ENCODE data around the gene PRKCD.

PRKCD gene

GRCh38 chr3:53126601-53127000, 34.4 kb upstream of the PRKCD start:
- Mint-ChIP-seq H3K36me3 (ENCODE audit: low read depth) (peaks cover 30% of the 10 kb centered on the region), H3K4me1 (peaks cover 23% of the 10 kb centered on the region), H3K9me3 (no peaks in the 10 kb centered on the region), H3K27me3 (ENCODE audit: low read depth, poor library complexity) (no peaks in the 10 kb centered on the region), H3K4me3 (no peak overlapping the region), H3K27ac (no peak overlapping the region)
- no peak for DNase-seq
- TF ChIP-seq CTCF (IDR thresholded peaks at IDR 0.05) = no peak

DNA sequence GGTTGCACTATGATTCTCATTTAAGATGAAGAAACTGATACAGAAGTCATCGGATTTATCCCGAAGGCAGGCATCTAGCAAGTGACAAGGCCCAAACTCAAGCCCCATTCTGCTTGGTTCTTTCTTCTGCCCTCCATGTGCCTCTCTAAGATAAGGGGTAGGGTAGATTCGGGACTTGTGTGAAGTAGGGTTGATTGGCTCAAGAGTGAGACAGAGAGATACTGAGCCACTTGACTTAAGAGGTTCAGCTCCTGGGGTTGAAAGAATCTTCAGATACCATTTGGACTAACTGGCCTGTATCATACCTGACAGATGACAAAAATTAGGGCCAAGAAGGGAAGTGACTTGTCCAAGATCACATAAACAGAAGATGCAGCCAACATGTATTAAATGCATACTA, 31.7 kb upstream of the PRKCD start:
- Mint-ChIP-seq H3K4me1 (peaks cover 23% of the 10 kb centered on the region), H3K36me3 (ENCODE audit: low read depth) (peaks cover 14% of the 10 kb centered on the region), H3K27ac (peak overlapping the region; percentile 74), H3K9me3 (no peaks in the 10 kb centered on the region), H3K4me3 (peak overlapping the region; percentile 89), H3K27me3 (ENCODE audit: low read depth, poor library complexity) (peaks cover 22% of the 10 kb centered on the region)
- TF ChIP-seq CTCF (IDR thresholded peaks at IDR 0.05) = no peak
- no peak for DNase-seq

GRCh38 chr3:53130179-53131061, 30.6 kb upstream of the PRKCD start, which contains the start of gene RFT1:
Gene RFT1, minus strand, starts transcription at chr3:53130435. Its CDS starts 35 bp downstream, at chr3:53130400.
- Mint-ChIP-seq H3K4me1 (peaks cover 23% of the 10 kb centered on the region), H3K4me3 (peak within 1 kb of the TSS; percentile 89), H3K27ac (peak within 1 kb of the TSS; percentile 91), H3K9me3 (no peaks in the 10 kb centered on the region), H3K27me3 (ENCODE audit: low read depth, poor library complexity) (peaks cover 22% of the 10 kb centered on the region), H3K36me3 (ENCODE audit: low read depth) (peaks cover 5% of the 10 kb centered on the region)
- DNase-seq = peak; percentile 98
- TF ChIP-seq CTCF (IDR thresholded peaks at IDR 0.05) = peak; percentile 21

DNA sequence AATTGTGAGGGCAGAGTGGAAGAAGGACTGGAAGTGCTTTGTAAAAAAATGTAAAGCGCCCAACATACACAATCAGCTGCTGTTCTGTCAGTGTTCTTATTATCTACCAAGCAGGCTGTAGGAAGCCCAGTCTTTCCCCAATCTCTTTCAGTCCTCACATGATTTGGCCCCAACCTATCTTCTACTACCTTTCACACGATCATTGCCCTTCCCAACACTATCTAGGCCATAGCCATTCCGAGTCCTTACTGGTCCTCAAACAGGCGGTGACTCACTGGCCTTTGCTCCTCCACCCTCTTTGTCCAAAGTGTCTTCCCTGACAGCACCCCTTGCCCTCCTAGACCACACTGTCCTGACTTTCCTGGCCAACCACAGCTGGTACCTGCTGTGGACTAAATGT, 29.9 kb upstream of the PRKCD start:
- Mint-ChIP-seq H3K27ac (peak overlapping the region; percentile 2), H3K9me3 (no peaks in the 10 kb centered on the region), H3K36me3 (ENCODE audit: low read depth) (no peaks in the 10 kb centered on the region), H3K4me3 (peak overlapping the region; percentile 89), H3K27me3 (ENCODE audit: low read depth, poor library complexity) (peaks cover 25% of the 10 kb centered on the region), H3K4me1 (peaks cover 23% of the 10 kb centered on the region)
- no peak for TF ChIP-seq CTCF (IDR thresholded peaks at IDR 0.05)
- DNase-seq = no peak

GRCh38 chr3:53132347-53132746, 28.7 kb upstream of the PRKCD start:
- Mint-ChIP-seq H3K4me1 (peaks cover 23% of the 10 kb centered on the region), H3K27ac (no peak overlapping the region), H3K9me3 (no peaks in the 10 kb centered on the region), H3K36me3 (ENCODE audit: low read depth) (no peaks in the 10 kb centered on the region), H3K4me3 (peak overlapping the region; percentile 7), H3K27me3 (ENCODE audit: low read depth, poor library complexity) (peaks cover 25% of the 10 kb centered on the region)
- no peak for TF ChIP-seq CTCF (IDR thresholded peaks at IDR 0.05)
- no peak for DNase-seq

All from nephron progenitor cell (in vitro differentiated cells).